Skeletal muscle tissue (tissue), 4 donors: Measurements from ENCODE around the gene UBC. TPM values are rescaled to one million over a fixed set of nuclear protein-coding genes. Genes with fewer than 3 reads are reported as not detected.
"Not testable (repeated sequence)": the region's sequence is repeated elsewhere in the genome, so short reads cannot be mapped to it uniquely, and the experiment has no call there.

Experiments used
- H3K27ac ChIP-seq: one replicate; pipeline ENCODE4 v1.7.0; 2013; ENCODE audit warnings: mild to moderate bottlenecking, low read depth, low read length, inconsistent platforms
- H3K27me3 ChIP-seq, 3 donors: one replicate each; pipeline ENCODE4 v1.7.0; 2013; ENCODE audit warnings: low read length in 3 of 3; ENCODE audit not compliant: control insufficient read depth in 3 of 3, insufficient read depth in 3 of 3
- H3K36me3 ChIP-seq, 3 donors: one replicate each; pipeline ENCODE4 v1.7.0; 2013; ENCODE audit warnings: low read length in 3 of 3; ENCODE audit not compliant: control insufficient read depth in 3 of 3, insufficient read depth in 3 of 3
- H3K4me1 ChIP-seq, 3 donors: one replicate each; pipeline ENCODE4 v1.7.0; 2013; ENCODE audit warnings: low read length in 3 of 3, mild to moderate bottlenecking in 3 of 3; ENCODE audit not compliant: control insufficient read depth in 3 of 3, insufficient read depth in 3 of 3
- H3K4me3 ChIP-seq, 3 donors: one replicate each; pipeline ENCODE4 v1.7.0; 2013; ENCODE audit warnings: low read length in 3 of 3
- H3K9ac ChIP-seq, 3 donors: one replicate each; pipeline ENCODE4 v1.7.0; 2013; ENCODE audit warnings: low read length in 3 of 3, mild to moderate bottlenecking in 3 of 3, moderate library complexity in 2 of 3, low read depth in 1 of 3
- H3K9me3 ChIP-seq, 3 donors: one replicate each; pipeline ENCODE4 v1.7.0; 2013; ENCODE audit warnings: low read length in 3 of 3; ENCODE audit not compliant: control insufficient read depth in 3 of 3
- total RNA-seq: library from RNA; depleted of rRNA; stranded (reverse); fragments of >200 nt; gene quantifications from one replicate; pipeline ENCODE4 v1.2.3, GENCODE V29; 2014
- donor health status: Osteomylitis.

Gene UBC
- total RNA-seq, 1 donor from 2014 or later, result 1,198 TPM

GRCh38 chr12:124888260-124888659 is 26.2 kb downstream of the UBC start:
- Histone ChIP-seq H3K4me1 (no peaks in the 10 kb centered on the region), H3K27me3 (no peaks in the 10 kb centered on the region), H3K36me3 (no peaks in the 10 kb centered on the region), H3K27ac (no peak overlapping the region), H3K4me3 (no peak overlapping the region), H3K9me3 (no peaks in the 10 kb centered on the region), H3K9ac (no peak overlapping the region)

DNA sequence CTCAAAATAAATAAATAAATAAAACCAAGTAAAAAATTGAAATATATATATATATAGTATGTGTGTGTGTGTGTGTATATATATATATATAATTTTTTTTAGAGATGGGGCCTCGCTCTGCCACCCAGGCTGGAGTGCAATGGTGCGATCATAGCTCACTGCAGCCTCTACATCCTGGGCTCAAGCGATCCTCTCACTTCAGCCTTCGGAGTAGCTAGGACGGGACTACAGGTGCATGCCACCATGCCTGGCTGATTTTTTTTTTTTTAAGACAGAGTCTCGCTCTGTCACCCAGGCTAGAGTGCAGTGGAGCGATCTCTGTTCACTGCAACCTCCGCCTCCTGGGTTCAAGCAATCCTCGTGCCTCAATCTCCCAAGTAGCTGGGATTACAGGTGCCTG is 26.7 kb downstream of the UBC start:
- not testable (repeated sequence) for H3K27me3 ChIP-seq, H3K4me1 ChIP-seq, H3K27ac ChIP-seq, H3K4me3 ChIP-seq, H3K9me3 ChIP-seq, H3K9ac ChIP-seq, H3K36me3 ChIP-seq

- Histone ChIP-seq H3K9me3 (no peaks in the 10 kb centered on the region), H3K36me3 (no peaks in the 10 kb centered on the region), H3K9ac (no peak overlapping the region), H3K27ac (no peak overlapping the region), H3K27me3 (no peaks in the 10 kb centered on the region), H3K4me3 (no peak overlapping the region), H3K4me1 (no peaks in the 10 kb centered on the region)
Measured at GRCh38 chr12:124884587-124885438, 29.6 kb downstream of the UBC start.

DNA sequence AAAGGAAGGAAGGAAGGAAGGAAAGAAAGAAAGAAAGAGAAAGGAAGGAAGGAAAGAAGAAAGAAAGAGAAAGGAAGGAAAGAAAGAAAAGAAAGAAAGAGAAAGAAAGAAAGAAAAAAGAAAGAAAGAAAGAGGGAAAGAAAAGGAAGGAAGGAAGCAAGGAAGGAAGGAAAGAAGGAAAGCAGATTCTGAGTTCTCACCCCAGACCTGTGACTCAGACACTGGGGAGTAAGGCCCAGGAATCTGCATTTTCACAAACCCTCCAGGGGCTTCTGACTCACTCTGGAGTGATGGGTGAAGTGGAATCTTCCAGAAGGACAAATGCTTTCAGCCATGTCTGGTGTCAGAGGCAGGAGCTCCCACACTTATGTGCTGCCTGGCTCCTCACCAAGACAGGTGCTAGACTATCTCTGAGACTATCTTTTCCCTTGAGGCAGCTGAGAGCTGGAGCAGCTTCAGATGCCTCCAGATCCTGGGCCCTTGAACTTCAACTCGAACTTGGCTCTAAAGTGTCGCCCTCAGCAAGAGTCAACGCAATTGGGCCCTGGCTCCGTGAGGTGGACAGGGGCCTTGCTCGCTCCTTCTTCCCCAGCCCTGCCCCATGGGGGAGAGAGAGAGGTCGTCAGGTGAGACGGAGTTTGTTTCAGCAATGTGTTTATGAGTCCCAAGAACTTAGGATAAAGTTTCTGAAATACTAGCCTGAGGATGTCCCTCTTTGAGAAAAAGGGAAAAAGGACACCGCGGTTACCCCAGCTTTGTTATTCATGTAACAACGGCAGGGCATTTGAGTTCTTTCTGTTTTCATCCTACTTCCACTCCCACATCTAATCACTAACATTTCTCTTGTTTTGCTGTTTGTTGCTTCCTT is 31.0 kb downstream of the UBC start:
- Histone ChIP-seq H3K36me3 (no peaks in the 10 kb centered on the region), H3K27ac (no peak overlapping the region), H3K27me3 (no peaks in the 10 kb centered on the region), H3K9me3 (no peaks in the 10 kb centered on the region), H3K4me1 (no peaks in the 10 kb centered on the region), H3K9ac (no peak overlapping the region), H3K4me3 (no peak overlapping the region)

DNA sequence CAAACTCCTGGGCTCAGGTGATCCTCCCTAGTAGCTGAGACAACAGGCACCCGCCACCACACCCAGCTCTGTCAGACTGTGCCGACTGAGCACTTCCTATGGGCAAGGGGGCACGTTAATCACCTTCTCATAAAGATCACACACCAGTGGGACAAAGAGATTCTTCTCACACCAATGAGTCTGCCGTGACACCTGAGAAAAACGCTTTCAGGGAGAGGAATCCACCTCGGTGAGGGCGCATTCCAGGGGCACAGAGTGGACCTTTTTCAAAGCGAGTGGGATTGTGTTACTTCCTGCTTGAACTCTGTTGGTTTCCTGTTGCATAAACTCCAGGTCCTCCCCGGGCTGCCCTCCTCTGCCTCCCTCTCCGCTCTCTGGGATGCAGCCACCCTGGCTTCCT is 33.3 kb downstream of the UBC start:
- H3K9me3 ChIP-seq, result no peaks in the 10 kb centered on the region
- no peaks in the 10 kb centered on the region for H3K27me3 ChIP-seq
- H3K4me3 ChIP-seq, result no peak overlapping the region
- no peak overlapping the region for H3K9ac ChIP-seq
- H3K4me1 ChIP-seq, result no peaks in the 10 kb centered on the region
- H3K27ac ChIP-seq, result no peak overlapping the region
- H3K36me3 ChIP-seq, result no peaks in the 10 kb centered on the region

- H3K27ac ChIP-seq, H3K4me3 ChIP-seq, H3K4me1 ChIP-seq, H3K9ac ChIP-seq, H3K9me3 ChIP-seq, H3K36me3 ChIP-seq, H3K27me3 ChIP-seq: not testable (repeated sequence)
Measured at GRCh38 chr12:124880335-124880734, 34.1 kb downstream of the UBC start.

- H3K27me3 ChIP-seq, result no peaks in the 10 kb centered on the region
- H3K9ac ChIP-seq, result no peak overlapping the region
- no peaks in the 10 kb centered on the region for H3K36me3 ChIP-seq
- no peak overlapping the region for H3K4me3 ChIP-seq
- no peaks in the 10 kb centered on the region for H3K9me3 ChIP-seq
- H3K27ac ChIP-seq, result no peak overlapping the region
- H3K4me1 ChIP-seq, result no peaks in the 10 kb centered on the region
Measured at GRCh38 chr12:124878795-124879516, 35.5 kb downstream of the UBC start.

DNA sequence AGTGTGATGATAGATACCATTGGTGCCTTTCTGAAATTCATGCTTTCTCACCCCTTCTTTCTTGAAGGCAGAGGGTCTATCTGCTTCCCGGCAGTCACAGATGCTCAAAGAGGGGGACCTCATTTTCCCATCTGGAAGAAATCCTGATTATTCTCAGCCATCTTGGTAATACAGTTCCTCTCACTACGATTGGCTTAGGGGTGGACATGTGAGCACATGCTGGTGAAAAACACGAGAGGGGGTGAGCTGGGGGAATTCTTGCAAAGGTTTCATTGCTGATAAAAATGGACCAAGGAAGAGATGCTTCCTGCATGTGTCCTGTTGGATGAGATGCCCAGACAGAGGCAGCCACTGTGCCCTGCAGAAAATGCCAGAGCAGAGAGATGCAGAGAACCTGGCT is 37.0 kb downstream of the UBC start:
- Histone ChIP-seq H3K27ac (no peak overlapping the region), H3K4me1 (no peaks in the 10 kb centered on the region), H3K36me3 (no peaks in the 10 kb centered on the region), H3K4me3 (no peak overlapping the region), H3K9ac (no peak overlapping the region), H3K27me3 (no peaks in the 10 kb centered on the region), H3K9me3 (no peaks in the 10 kb centered on the region)

GRCh38 chr12:124876171-124876570 is 38.3 kb downstream of the UBC start:
- Histone ChIP-seq H3K9me3 (no peaks in the 10 kb centered on the region), H3K4me1 (no peaks in the 10 kb centered on the region), H3K36me3 (no peaks in the 10 kb centered on the region), H3K27ac (no peak overlapping the region), H3K4me3 (no peak overlapping the region), H3K27me3 (no peaks in the 10 kb centered on the region), H3K9ac (no peak overlapping the region)

DNA sequence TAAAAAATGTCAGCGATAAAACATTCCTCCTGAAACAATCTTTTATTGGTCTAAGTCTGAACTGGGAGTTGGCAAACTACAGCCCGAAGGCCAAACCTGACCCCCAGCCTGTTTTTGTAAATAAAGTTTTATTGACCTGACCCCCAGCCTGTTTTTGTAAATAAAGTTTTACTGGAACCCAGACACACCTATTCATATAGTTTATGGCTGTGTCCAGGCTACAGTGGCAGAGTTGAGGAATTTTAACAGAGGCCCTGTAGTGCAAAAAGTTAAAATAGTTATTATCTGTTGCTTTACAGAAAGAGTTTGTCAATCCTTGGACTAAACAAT is 38.7 kb downstream of the UBC start:
- H3K9ac ChIP-seq, result no peak overlapping the region
- no peaks in the 10 kb centered on the region for H3K36me3 ChIP-seq
- no peaks in the 10 kb centered on the region for H3K9me3 ChIP-seq
- H3K27me3 ChIP-seq, result no peaks in the 10 kb centered on the region
- H3K27ac ChIP-seq, result no peak overlapping the region
- H3K4me3 ChIP-seq, result no peak overlapping the region
- H3K4me1 ChIP-seq, result no peaks in the 10 kb centered on the region
